Measurements from ENCODE around the gene NTRK1. TPM values are rescaled to one million over a fixed set of nuclear protein-coding genes. Genes with fewer than 3 reads are reported as not detected.

Gene NTRK1
- total RNA-seq, 3 donors from 2014 or later: 0.16 to 4.9 (median 0.73) TPM

- Histone ChIP-seq H3K27ac (no peak overlapping the region), H3K9me3 (no peaks in the 10 kb centered on the region), H3K27me3 (peaks cover 0 to 40% of the 10 kb centered on the region in 2 donors), H3K36me3 (no peaks in the 10 kb centered on the region), H3K4me3 (no peak overlapping the region), H3K4me1 (no peaks in the 10 kb centered on the region)
- intact Hi-C loops (cut with DNase I; ENCODE audit: low total_unique reads): no loop called here
- DNase-seq (ENCODE audit: low spot score in 2 of 2): no peak
- TF ChIP-seq POLR2A (IDR thresholded peaks at IDR 0.05): no peak
- TF ChIP-seq CTCF (IDR thresholded peaks at IDR 0.05): no peak
- no peak for TF ChIP-seq POLR2AphosphoS5 (IDR thresholded peaks at IDR 0.05)
Measured at GRCh38 chr1:156841295-156841855, 19.3 kb upstream of the NTRK1 start.

GRCh38 chr1:156842618-156843300 lies 17.9 kb upstream of the NTRK1 start:
- Histone ChIP-seq H3K27ac (no peak overlapping the region), H3K36me3 (no peaks in the 10 kb centered on the region), H3K4me1 (no peaks in the 10 kb centered on the region), H3K27me3 (peaks cover 0 to 40% of the 10 kb centered on the region in 2 donors), H3K9me3 (no peaks in the 10 kb centered on the region), H3K4me3 (no peak overlapping the region)
- intact Hi-C loops (cut with DNase I; ENCODE audit: low total_unique reads): no loop called here
- TF ChIP-seq POLR2AphosphoS5 (IDR thresholded peaks at IDR 0.05) (no peak), CTCF (IDR thresholded peaks at IDR 0.05) (no peak)
- DNase-seq (ENCODE audit: low spot score in 2 of 2): no peak

GRCh38 chr1:156844102-156844501 lies 16.6 kb upstream of the NTRK1 start:
- H3K27ac ChIP-seq: no peak overlapping the region
- peaks cover 0 to 45% of the 10 kb centered on the region in 2 donors for H3K27me3 ChIP-seq
- intact Hi-C loops (cut with DNase I; ENCODE audit: low total_unique reads): no loop called here
- no peaks in the 10 kb centered on the region for H3K4me1 ChIP-seq
- no peak for DNase-seq (ENCODE audit: low spot score in 2 of 2)
- H3K36me3 ChIP-seq: no peaks in the 10 kb centered on the region
- H3K4me3 ChIP-seq: no peak overlapping the region
- no peaks in the 10 kb centered on the region for H3K9me3 ChIP-seq
- TF ChIP-seq CTCF (IDR thresholded peaks at IDR 0.05) (no peak), POLR2AphosphoS5 (IDR thresholded peaks at IDR 0.05) (no peak), POLR2A (IDR thresholded peaks at IDR 0.05) (no peak)

GRCh38 chr1:156844638-156845037 lies 16.0 kb upstream of the NTRK1 start:
- Histone ChIP-seq H3K4me1 (no peaks in the 10 kb centered on the region), H3K36me3 (no peaks in the 10 kb centered on the region), H3K9me3 (no peaks in the 10 kb centered on the region), H3K27ac (no peak overlapping the region), H3K27me3 (peaks cover 0 to 46% of the 10 kb centered on the region in 2 donors), H3K4me3 (peak overlapping the region in 1 of 3 donors; percentile 0)
- intact Hi-C loops (cut with DNase I; ENCODE audit: low total_unique reads): no loop called here
- TF ChIP-seq POLR2AphosphoS5 (IDR thresholded peaks at IDR 0.05) (no peak), POLR2A (IDR thresholded peaks at IDR 0.05) (no peak)
- DNase-seq (ENCODE audit: low spot score in 2 of 2): no peak

GRCh38 chr1:156845055-156845952 lies 15.4 kb upstream of the NTRK1 start:
- Histone ChIP-seq H3K4me3 (peak overlapping the region in 1 of 3 donors; percentile 0), H3K27me3 (peaks cover 0 to 42% of the 10 kb centered on the region in 2 donors), H3K4me1 (no peaks in the 10 kb centered on the region), H3K27ac (no peak overlapping the region), H3K9me3 (no peaks in the 10 kb centered on the region), H3K36me3 (no peaks in the 10 kb centered on the region)
- intact Hi-C loops (cut with DNase I; ENCODE audit: low total_unique reads): no loop called here
- TF ChIP-seq CTCF (IDR thresholded peaks at IDR 0.05) (no peak), POLR2A (IDR thresholded peaks at IDR 0.05) (no peak), POLR2AphosphoS5 (IDR thresholded peaks at IDR 0.05) (no peak)
- DNase-seq (ENCODE audit: low spot score in 2 of 2): no peak

All from breast epithelium (tissue), 4 donors.